Heart right ventricle (tissue), 16 donors: ENCODE data around the gene HLF. TPM values are rescaled to one million over a fixed set of nuclear protein-coding genes. Genes with fewer than 3 reads are reported as not detected.

Experiments used
- ATAC-seq, 8 donors: fragments of 200-7000 bp; cut with Tn5 transposase; one replicate each; pipeline ENCODE4 v1.9.1; 2020; ENCODE audit warnings: mild to moderate bottlenecking in 8 of 8, moderate library complexity in 8 of 8, moderate number of reproducible peaks in 1 of 8
- DNase-seq, 2 donors: peaks; one replicate each; pipeline ENCODE4 v3.0.0-alpha.2; 2020
- H3K27ac ChIP-seq, 10 donors: fragments of 200-600 bp; sonication (generic) in 2 of 10; one replicate each; pipeline versions ENCODE4 v1.5.0 to v1.8.0; 2020 to 2022; ENCODE audit warnings: mild to moderate bottlenecking in 3 of 10
- H3K27me3 ChIP-seq, 7 donors: fragments of 200-600 bp; one replicate each; pipeline ENCODE4 v1.8.0; 2021 to 2022; ENCODE audit warnings: mild to moderate bottlenecking in 2 of 7
- H3K36me3 ChIP-seq, 9 donors: fragments of 200-600 bp; sonication (generic) in 1 of 9; one replicate each; pipeline versions ENCODE4 v1.5.0 to v1.8.0; 2020 to 2022; ENCODE audit warnings: mild to moderate bottlenecking in 2 of 9
- H3K4me1 ChIP-seq, 9 donors: fragments of 200-600 bp; sonication (generic) in 1 of 9; one replicate each; pipeline versions ENCODE4 v1.5.0 to v1.8.0; 2020 to 2022; ENCODE audit warnings: mild to moderate bottlenecking in 4 of 9
- H3K4me3 ChIP-seq, 10 donors: fragments of 200-600 bp; sonication (generic) in 2 of 10; one replicate each; pipeline versions ENCODE4 v1.5.0 to v1.8.0; 2020 to 2022; ENCODE audit warnings: mild to moderate bottlenecking in 7 of 10, moderate library complexity in 2 of 10
- H3K9me3 ChIP-seq, 11 donors: fragments of 200-600 bp in 10 of 11; sonication (generic) in 2 of 11; one replicate each; pipeline versions ENCODE4 v1.5.0 to v1.8.0; 2013 to 2022; ENCODE audit warnings: mild to moderate bottlenecking in 2 of 11, control low read depth in 1 of 11, moderate library complexity in 1 of 11
- CTCF ChIP-seq, 9 donors: fragments of 200-600 bp; sonication (generic) in 2 of 9; IDR thresholded peaks; one replicate each; pipeline versions ENCODE4 v1.5.0 to v1.8.0; 2021 to 2022; ENCODE audit warnings: antibody characterized with exemption in 9 of 9, mild to moderate bottlenecking in 5 of 9, moderate library complexity in 1 of 9
- WGBS, 2 donors: extraction: QIAGEN DNeasy Blood & Tissue Kit; methylation state at CpG; one replicate each; pipeline ENCODE4 v1.1.7; 2013; ENCODE audit warnings: inconsistent platforms in 1 of 2; 5-methylcytosine and 5-hydroxymethylcytosine counted together
- intact Hi-C, 10 donors: fragments of 100-400 bp; cut with DNase I; formaldehyde crosslinking; loops; one replicate each; pipeline versions ENCODE4 v1.11.1 to v1.14.2; 2022
- polyA plus RNA-seq, 2 donors: library from polyadenylated mRNA; stranded (reverse); fragments of 200-250 nt; gene quantifications; one replicate each; pipeline ENCODE4 v1.2.3, GENCODE V29; 2013
- total RNA-seq, 10 donors: library from RNA; stranded (reverse); fragmentation: NEBNext Ultra II Directional in 3 of 10; extraction: Animal tissue kit (Norgen Biotek cat#: 25700) in 3 of 10; gene quantifications; one replicate each; pipeline versions ENCODE4 v1.2.1 to v1.2.4, GENCODE V29; 2021 to 2023
- donor health status: Arrhythmogenic right ventricular cardiomyopathy.
- donor health status: ischemic (EF 13 %, LVEDD 7.1; RV severe dilation, severe dysfunction).
- donor health status: healthy with polysubstance abuse.
- donor health status: DM: no; HTN: yes; CAD: no.
- donor health status: DM: no; HTN: no; CAD: no.
- donor health status: ischemic (EF 25% LVEDD 6.9; RV normal size, moderate dysfunction).
- donor health status: ischemic (EF 25% LVEDD 5.7; RV mildly dilated, moderate dysfunction).
- donor health status: healthy.
- donor health status: DM: yes; HTN: yes; CAD: no.
- donor health status: Ischemic cardiomyopathy.
- donor health status: ischemic (EF 35%, LVEDD 5.7; RV mildly dilated, moderate dysfunction).
- donor health status: nonischemic (EF 11% LVEDD 7.7; RV severe dilation, severe dysfunction).
- donor health status: DM: yes; HTN: yes; CAD: no.
- donor health status: PGD.
- donor health status: ischemic (EF 29% LVEDD 5.4; RV normal size, mild dysfunction).
- donor health status: nonischemic (EF 23%, LVEDD 6.1; RV moderate dilation, normal function).

Gene HLF
- total and polyA plus RNA-seq, 12 donors, result 4.1 to 42.5 (median 30.1) TPM

GRCh38 chr17:55284001-55284884, 19.5 kb downstream of the HLF start:
- Histone ChIP-seq H3K4me3 (no peak overlapping the region), H3K27me3 (no peaks in the 10 kb centered on the region), H3K27ac (peak overlapping the region; percentile 54 to 94 (median 84)), H3K9me3 (no peaks in the 10 kb centered on the region), H3K4me1 (peaks cover 19 to 85% (median 69%) of the 10 kb centered on the region in 9 donors), H3K36me3 (peaks cover 0 to 10% (median 0%) of the 10 kb centered on the region in 9 donors)
- no peak for TF ChIP-seq CTCF (IDR thresholded peaks at IDR 0.05)
- intact Hi-C loops, result loop anchor here in 3 of 10 donors (10.0 kb wide), 2 partner anchors 141 to 441 kb away; partner anchors contain the start of genes MMD (in 2 of the 3) and TMEM100 (in 1 of the 3)
- ATAC-seq (no peak), DNase-seq (no peak)
- WGBS, 2 donors, result 77 to 81% methylated on average over 7 of the region's 7 CpGs

DNA sequence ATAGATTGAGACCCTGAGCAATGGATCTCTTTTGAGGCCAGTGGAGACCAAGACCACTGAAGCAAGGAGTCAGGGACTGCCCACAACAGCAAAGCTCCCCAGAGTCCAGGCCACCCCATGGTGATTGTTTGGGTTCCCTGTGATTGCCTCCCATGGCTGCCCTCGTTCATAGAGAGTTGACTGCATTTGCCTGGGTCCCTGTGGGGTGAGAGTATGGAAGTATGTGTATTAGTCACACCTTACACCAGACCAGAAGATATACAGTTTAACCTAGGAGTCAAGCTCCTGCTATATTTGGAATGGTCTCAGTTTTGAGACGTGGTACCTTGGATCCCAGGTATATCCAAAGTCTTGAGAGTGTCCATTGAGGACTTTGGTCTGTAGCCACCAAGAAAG, 20.2 kb downstream of the HLF start:
- WGBS, 2 donors, result 47 to 67% methylated on average over 2 of the region's 2 CpGs
- H3K27me3 ChIP-seq, result no peaks in the 10 kb centered on the region
- H3K9me3 ChIP-seq, result no peaks in the 10 kb centered on the region
- intact Hi-C loops, result loop anchor here in 3 of 10 donors (10.0 kb wide), 2 partner anchors 140 to 440 kb away; partner anchors contain the start of genes MMD (in 2 of the 3) and TMEM100 (in 1 of the 3)
- no peak for TF ChIP-seq CTCF (IDR thresholded peaks at IDR 0.05)
- peak overlapping the region; percentile 54 to 94 (median 84) for H3K27ac ChIP-seq
- DNase-seq (no peak), ATAC-seq (no peak)
- H3K4me3 ChIP-seq, result no peak overlapping the region
- H3K36me3 ChIP-seq, result peaks cover 0 to 10% (median 0%) of the 10 kb centered on the region in 9 donors
- H3K4me1 ChIP-seq, result peaks cover 19 to 91% (median 76%) of the 10 kb centered on the region in 9 donors

DNA sequence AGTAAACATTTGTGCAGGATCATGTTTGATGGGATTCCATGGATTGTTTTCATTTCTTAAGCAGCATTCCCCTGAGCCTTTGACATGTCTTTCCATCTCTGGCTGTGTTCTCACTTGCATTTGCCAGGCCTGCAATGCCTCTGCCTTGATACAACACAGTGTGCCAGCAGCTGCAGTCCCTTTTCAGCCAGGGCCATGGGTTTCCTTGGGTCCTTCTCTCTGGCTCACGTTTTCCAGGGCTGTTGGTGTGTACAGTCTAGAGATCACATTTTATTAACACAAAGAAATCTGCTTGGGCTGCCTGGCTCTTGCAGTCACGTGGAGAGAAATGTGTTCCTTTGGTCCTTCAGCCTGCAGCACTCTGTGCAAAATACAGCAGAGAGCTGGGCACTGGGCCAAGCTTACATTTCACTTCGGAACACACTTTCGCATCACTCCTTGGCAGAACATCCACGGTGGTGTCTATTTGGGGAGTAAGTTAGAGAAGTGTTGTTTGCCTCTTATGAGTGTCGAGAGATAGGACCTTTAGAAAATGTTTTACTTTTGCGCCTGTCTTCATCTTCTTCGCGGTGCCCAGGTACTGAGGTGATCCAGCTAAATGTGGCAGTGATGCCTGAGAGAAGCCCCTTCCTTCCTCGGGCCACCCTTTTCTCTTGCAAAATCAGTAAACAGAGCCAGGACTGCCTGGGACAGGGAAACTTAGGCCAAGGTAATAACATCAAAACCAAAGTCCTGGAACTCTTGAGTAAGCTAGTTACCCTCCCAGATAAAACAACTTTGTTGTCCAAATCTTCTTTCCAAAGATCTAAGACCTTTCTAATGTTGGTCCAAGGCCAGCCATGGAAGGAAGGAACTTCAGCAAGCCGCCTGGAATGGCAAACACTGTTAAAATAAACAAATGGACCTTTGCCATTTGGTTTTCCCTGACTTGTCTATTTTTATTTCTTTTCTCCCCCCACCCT, 20.9 kb downstream of the HLF start:
- H3K27ac ChIP-seq, result peak overlapping the region; percentile 54 to 94 (median 84)
- H3K4me1 ChIP-seq, result peaks cover 19 to 96% (median 80%) of the 10 kb centered on the region in 9 donors
- no peaks in the 10 kb centered on the region for H3K9me3 ChIP-seq
- ATAC-seq (peak; percentile 79 to 93 (median 91)), DNase-seq (peak; percentile 81 to 94)
- intact Hi-C loops, result loop anchor here in 3 of 10 donors (2.0 to 10.0 kb wide), 3 partner anchors 13 to 439 kb away; partner anchors contain the start of genes MMD (in 2 of the 3) and TMEM100 (in 1 of the 3)
- peak overlapping the region in 1 of 10 donors; percentile 6 for H3K4me3 ChIP-seq
- no peaks in the 10 kb centered on the region for H3K27me3 ChIP-seq
- no peak for TF ChIP-seq CTCF (IDR thresholded peaks at IDR 0.05)
- WGBS, 2 donors, result 14 to 15% methylated on average over 11 of the region's 11 CpGs
- peaks cover 0 to 6% (median 0%) of the 10 kb centered on the region in 9 donors for H3K36me3 ChIP-seq
